GM19025 (cell line): ENCODE results near the gene WFDC5.
"Not testable (repeated sequence)": the region's sequence is repeated elsewhere in the genome, so short reads cannot be mapped to it uniquely, and the experiment has no call there.

Experiments used
- ATAC-seq: cut with Tn5 transposase; IDR thresholded peaks from one replicate; pipeline ENCODE4 v1.9.1; 2021; ENCODE audit warnings: mild to moderate bottlenecking, low read depth, moderate library complexity; ENCODE audit not compliant: unreplicated experiment

WFDC5 gene

GRCh38 chr20:45090481-45090880 is 24.5 kb downstream of the WFDC5 start:
- no peak for ATAC-seq

DNA sequence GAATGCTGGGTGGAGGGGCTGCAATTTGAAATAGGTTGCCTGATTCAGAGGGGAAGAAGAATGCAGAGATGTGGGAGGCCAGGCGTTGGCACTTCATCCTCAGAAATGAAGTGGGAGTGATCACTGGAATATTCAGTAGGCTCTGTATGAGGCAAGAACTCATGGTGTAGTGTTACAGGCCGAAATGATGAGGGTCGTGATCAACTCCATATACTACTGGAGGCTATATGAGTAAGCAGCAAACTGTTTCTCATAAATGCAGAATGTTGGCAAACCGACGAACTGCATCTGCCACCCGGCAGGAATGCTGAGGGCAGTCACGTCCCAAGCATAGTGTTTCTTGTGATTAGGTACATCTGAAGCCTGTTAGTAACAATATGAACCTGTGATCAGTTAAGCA is 26.7 kb downstream of the WFDC5 start:
- no peak for ATAC-seq

DNA sequence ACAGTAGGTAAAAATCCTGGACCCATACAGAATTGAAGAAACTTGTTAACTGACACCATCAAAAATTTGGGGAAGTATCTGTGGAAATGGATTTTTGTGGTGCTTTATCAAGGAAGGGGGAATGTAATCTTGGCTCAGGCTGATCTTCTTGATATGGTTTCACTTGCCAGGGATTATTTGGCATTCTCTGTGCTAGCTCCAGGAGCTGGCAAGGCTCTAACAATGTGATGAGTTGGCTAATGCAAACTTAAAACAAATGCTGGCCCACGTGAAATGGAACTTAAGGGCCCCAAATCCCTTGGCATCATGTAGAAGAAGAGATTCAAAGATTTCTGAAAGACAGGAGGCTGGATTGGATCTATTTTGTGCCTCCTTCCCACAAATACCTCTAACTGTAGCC is 27.2 kb downstream of the WFDC5 start:
- ATAC-seq: no peak

GRCh38 chr20:45087097-45087790 is 27.7 kb downstream of the WFDC5 start:
- ATAC-seq: no peak

DNA sequence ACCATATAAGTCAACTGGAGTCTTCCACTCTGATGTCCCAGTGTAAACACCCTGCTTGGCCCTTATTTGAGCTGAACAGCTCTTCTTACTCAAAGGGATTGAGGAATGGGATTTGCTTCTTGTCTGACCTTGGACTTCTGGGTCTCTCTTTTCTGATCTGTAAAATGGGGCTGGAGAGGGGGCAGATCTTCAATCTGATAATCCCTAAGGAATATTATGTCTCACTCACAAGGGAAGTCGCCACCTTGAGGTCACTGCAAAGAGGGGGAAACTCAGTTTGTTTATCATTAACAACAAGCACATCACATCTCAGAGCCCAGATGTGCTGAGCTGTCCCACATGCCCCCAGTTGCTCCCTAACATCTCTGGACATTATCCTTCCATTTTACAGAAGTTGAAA is 29.1 kb downstream of the WFDC5 start:
- no peak for ATAC-seq

DNA sequence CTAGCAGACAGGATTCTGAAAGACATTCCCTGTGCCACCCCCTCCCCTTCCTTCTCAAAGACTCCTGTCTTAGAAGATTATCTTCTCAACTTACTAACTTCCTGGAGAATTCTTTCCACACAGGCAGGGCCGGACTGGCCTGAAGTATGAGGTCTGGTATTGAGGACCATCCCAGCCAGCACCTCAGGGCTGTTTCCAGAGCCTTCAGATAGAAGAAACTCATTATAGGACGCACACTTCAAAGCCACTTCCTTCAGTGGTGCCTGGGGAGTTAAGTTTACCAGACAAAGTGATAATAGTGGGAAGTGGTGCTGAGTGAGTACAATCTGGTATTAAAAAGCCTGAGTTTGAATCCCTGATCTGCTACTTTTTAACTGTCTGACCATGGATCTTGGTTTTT is 29.7 kb downstream of the WFDC5 start:
- ATAC-seq: no peak

- no peak for ATAC-seq
Measured at GRCh38 chr20:45083127-45083526, 31.8 kb downstream of the WFDC5 start.

DNA sequence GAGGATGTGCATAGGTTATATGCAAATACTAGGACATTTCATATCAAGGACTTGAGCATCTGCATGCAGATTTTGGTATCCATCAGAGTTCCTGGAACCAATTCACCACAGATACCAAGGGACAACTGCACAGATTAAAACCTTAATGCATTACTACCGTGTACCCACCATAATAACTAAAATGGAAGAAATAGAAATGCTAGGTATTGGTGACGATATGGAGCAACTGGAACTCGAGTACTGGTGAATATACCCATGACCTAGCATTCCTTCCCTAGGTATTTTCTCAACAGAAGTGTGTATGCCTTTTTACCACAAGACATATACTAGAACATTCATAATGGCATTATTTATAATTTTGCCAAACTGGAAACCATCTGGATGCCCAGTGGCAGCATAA is 32.5 kb downstream of the WFDC5 start:
- ATAC-seq: no peak

DNA sequence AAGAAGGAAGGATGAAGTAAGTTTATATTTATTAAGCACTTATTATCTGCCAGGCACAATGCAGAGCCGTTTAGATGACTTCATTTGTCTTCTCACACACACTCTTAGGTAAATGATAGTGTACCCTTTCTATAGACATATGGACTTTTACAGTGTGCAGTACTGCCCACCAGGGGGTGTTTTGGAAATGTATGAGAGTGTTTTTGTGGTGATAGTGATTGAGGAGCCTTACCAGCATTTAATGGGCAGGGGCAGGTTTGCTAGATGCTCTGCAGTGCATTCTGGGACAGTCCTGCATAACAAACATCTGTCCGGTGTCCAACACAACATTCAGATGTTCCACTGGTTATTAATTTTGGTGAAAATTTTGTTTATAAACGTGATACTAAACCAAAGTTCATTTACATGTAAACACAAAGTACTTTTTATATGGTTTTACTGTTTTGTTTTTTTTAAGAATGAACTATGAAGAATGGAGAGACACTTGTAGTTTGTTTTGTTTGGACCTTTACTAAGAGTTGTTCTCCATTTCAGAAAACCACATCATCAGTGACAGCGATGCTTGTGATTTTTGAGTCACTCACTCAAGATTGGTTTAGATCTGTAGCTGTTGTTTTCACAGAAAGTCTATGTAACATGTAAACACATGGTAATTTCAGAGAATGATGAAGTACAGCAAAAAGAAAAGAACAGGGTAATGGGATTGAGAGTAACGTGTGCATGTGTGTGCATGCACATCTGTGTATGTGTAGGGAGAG is 33.9 kb downstream of the WFDC5 start:
- ATAC-seq: no peak

DNA sequence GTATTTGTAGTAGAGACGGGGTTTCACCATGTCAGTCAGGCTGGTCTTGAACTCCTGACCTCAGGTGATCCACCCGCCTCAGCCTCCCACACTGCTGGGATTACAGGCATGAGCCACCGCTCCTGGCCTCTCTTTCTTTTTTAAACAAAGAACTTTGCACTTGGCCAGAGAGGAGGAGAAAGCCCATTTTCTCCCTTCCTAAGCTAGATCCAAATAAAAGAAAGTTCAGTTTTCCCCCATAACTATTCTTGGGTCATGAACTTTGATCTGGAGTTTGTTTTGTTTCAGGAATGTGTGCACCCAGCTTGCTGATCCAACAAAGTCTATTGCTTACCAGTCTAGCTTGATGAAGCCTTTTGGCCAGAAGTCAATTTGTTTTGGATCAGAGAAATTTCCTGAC is 37.4 kb downstream of the WFDC5 start:
- no peak for ATAC-seq

DNA sequence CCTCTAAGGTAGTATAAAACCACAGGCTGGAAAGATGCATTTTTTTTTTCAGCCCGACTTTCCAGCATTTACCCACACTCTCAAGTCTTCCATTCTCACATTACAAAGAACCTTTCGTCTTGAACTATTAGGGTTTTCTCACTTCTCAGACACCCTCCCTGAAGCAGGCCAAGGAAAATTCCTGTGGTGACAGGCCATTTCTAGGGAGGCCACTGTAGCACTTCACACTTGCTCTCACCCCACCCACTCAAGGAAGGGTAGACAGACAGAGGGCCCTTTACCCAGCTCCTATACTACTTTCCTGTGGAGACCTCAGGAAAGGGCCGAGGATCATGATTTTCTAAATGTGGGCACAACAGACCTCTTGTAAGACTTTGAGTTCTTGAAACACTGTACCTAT is 41.8 kb downstream of the WFDC5 start:
- ATAC-seq: no peak

DNA sequence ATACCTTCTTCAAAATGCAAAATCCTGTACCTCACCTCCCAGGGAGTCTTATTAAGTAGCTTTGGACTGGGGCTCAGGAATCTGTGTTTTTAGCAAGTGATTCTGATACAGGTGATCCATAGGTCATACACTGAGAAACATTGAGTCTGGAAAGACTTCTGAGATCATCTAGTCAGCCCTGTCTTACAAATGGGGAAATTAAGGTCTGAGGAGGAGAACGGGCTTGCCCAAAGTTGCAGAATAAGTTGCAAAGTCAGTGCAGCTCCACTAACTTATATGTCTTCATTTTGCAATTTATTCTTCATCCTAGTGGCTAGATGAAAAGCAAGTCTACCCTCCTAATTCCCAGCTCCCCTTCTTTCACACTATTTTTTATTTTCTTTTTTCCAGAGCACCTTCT is 42.9 kb downstream of the WFDC5 start:
- ATAC-seq: no peak

GRCh38 chr20:45070932-45071632 is 43.9 kb downstream of the WFDC5 start:
- no peak for ATAC-seq

- no peak for ATAC-seq
Measured at GRCh38 chr20:45069261-45069660, 45.7 kb downstream of the WFDC5 start.

DNA sequence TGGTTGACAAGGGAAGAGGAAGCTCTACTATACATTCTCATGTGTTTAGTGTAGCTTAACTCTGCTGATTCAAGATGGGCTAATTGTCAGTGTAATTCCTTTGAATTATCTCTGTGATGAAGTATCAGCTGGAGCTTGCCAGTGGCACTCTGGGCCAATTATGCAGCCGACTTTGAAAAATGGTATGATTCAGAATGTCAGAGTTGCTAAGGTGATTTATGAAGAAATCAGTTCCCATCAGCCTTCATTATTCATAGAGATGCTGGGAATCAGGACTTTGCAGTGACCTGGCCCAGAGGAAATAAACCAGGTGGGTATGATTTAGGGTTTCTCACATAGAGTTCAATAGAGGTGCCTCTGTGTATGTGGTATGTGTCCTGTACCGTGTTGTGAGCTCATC is 47.4 kb downstream of the WFDC5 start:
- ATAC-seq: no peak

DNA sequence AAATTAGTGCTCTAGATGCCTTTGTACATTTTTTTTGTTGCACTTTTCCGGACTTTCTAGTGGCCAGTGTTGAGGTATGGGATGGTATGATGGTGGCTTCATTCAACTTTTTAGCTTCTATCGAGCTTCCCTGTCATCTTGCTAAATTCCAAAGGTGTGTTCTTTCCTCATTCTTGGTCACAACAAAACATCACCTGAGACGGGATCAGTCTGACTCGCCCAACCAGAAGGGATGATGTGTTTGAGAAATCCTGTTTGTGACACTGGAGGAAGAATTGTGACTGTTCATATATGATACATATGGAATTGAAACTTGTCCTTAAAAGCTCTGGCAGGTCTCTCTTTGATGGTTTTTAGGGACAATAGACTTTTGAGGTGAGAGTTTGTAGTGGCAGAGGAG is 47.9 kb downstream of the WFDC5 start:
- ATAC-seq: no peak

DNA sequence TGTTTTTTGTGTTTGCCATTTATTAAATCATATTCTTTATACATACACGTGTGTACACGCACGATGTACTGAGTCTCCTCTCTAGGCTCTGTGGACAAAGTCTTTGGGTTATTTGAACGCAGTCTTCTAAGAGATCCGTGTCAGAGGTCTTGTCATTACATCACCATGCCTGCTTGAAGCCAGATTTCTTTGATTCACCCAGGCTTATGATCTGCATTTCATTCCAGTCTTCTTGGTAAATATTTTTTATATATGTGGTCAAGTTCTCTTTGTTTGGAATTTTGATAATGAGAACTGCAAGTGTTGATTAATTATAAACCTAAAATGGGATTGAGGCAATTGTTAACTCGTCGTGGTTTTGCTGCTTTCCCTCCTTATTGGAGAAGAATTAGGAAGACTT is 48.6 kb downstream of the WFDC5 start:
- no peak for ATAC-seq

DNA sequence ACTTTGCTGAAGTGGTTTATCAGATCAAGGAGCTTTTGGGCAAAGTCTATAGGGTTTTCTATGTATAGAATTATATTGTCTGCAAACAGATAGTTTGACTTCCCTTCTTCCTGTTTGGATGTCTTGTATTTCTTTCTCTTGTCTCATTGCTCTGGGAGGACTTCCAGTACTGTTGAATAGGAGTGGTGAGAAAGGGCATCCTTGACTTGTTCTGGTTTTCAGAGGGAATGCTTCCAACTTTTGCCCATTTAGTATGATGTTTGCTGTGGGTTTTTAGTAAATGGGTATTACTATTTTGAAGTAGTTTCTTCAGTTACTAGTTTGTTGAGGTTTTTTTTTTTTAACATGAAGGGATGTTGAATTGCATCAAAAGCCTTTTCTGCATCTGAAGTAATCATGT is 50.2 kb downstream of the WFDC5 start:
- ATAC-seq: no peak

GRCh38 chr20:45063107-45063506 is 51.9 kb downstream of the WFDC5 start:
- not testable (repeated sequence) for ATAC-seq

DNA sequence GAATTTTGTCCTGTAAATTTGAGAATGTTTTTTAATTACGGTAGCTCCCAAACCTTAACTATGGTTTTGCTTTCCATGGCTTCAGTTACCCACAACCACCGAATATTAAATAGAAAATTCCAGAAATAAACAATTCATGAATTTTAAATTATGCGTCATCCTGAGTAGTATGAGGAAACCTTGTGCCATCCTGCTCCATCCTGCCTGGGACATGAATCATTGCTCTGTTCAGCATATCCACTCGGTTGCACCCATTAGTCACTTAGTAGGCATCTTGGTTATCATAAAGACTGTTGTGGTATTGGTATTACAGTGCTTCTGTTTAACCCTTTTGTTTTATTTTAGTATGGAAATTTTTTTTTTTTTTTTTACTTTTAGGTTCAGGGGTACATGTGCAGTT is 53.7 kb downstream of the WFDC5 start:
- ATAC-seq: no peak

DNA sequence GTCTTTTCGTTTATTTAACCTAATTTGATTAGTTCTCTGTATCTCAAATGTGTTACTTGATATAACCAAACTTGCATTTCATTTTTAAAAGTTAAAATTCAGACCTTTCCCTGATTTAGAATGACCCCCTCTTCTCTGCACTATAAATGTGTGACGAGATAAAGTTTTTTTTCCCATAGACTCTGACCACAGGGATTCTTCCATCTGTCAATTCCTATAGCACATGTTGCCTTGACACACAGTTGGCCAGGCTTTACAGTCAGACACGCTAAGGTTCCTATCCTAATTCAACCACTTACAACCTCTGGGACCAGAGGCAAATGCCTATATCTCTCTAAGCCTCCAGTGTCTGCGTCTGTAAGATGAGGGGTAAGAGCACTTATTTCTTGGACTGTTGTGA is 54.7 kb downstream of the WFDC5 start:
- no peak for ATAC-seq
